Non-pigmented ciliary epithelial cell (primary cell): ENCODE data around the gene PDE4B.

Source experiments
- DNase-seq: peaks from one replicate; pipeline ENCODE4 v3.0.0-alpha.2; 2010; ENCODE audit warnings: low read depth

PDE4B gene

DNA sequence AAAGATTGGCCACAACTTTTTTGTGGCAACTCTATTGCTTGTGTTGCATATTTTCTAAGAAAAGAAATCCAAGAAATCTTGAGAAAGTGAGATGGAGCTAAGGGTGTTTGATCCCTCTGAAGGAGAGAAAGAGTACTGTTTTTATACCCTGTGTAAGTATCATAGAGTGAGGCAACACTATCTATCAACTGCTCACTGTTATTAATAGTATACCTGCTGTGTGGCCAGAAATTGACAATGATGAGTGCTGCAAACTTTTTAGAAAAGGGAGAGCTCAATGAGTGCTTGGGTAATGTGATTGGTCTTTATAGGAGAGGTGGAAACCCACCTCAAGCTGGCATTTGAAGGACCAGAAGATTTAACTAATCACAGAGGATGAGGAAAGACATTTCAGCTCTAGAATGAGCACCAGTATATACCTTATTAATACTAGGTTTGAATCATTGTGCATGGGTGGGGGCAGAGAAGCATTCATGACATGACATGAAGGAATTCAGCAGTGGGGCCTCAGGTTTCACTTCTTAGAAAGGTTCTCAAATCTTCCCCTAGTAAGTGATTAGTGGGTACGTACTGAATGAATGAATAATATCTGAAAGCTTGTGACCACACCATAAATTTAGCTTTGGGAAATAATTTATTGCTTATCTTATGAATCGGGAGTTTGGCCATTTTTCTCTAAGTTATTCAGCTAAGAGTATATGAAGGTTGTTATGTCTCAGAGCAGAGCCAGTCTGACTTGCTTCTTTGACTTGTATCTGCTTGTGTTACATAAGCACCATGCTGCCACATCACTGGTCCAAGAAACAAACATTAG lies 572.1 kb downstream of the PDE4B start:
- DNase-seq, result peak; percentile 45

DNA sequence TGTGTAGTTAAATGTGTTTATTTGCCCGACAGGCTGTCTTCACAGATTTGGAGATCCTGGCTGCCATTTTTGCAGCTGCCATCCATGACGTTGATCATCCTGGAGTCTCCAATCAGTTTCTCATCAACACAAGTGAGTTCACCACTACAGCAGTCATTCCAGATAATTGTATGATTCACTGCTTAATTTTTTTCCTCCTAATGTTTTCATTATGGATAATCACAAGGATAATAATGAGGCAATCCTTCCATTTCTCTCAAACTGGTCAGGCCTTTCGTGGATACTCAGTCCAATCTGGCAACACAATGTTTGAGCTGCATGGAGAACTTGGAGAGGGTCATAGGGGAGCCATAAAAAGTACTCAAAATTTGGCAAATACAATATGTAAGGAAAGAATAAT lies 572.9 kb downstream of the PDE4B start:
- no peak for DNase-seq

DNA sequence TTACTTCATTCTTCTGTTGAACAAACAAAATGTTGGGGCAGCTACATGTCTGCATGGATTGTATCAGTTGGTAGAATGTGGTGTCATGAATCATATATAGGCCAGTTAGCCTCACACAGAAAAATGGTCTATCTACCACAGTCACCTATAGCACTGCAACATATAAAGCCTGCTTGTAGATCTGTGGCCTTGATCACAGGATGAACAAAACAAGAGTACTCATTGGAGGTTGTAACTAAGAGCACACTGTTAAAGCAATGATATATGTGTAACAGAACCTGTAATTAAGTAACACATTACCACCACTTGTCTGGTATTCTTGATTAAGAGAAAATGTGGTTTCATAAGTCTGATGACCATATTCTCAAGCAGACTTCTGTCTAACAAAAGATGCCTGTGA lies 573.9 kb downstream of the PDE4B start:
- no peak for DNase-seq

DNA sequence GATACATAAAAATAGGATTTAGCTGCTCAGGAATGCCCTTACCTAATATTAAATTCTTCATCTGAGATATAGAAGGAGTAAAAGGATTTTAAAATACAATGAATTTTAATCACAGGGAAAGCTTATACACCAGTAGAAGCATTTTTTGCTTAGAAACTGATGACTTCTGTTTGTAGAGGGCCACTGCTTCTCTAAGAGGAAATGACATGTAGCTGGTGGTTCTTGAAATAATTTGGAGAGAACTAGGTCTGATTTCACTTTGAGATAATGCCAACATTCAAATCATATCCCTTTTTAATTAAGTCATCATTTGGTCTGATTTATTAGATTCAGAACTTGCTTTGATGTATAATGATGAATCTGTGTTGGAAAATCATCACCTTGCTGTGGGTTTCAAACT lies 574.7 kb downstream of the PDE4B start:
- DNase-seq, result no peak

DNA sequence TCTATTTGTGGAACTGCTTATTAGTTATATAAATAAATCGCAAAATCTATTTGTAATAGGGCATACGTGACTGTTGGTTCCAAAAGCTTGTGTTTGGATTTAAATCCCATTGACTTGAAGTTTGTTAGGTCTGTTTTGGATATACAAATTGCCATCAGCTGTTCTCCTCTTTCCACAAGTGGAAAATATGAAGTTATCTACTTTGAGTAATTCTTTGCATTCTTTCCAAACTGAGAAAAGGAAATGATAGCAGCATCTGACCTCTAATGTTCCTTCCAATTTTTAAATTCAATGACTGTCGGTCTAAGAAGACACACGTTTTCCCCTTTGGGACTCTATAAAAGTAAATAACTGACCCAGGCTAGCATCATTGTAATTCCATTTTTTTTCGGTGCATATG lies 575.6 kb downstream of the PDE4B start:
- DNase-seq, result no peak

DNA sequence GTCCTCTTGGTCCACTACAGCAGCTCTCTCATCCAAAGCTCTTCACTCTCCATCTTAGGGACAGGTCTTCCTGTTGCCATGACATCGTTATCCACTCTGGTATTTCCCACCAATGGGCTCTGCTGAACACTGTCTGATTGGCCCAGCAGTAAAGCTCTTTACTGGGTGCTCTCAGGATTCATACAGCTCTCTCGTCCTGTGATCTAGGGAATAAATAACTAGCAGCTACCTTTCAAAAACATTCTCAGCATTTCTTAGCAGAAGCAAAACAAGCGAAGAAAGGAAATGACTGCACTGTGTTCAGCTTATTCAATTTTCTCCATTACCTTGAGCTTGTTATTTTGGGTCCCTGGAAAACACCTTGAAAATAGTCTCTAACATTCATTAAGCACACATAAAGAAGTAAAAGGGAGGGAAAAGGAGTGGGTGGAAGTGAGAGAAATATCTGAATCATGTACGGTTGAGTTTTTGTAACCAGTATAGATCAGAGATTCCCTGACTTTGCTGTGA lies 577.8 kb downstream of the PDE4B start:
- DNase-seq, result no peak

DNA sequence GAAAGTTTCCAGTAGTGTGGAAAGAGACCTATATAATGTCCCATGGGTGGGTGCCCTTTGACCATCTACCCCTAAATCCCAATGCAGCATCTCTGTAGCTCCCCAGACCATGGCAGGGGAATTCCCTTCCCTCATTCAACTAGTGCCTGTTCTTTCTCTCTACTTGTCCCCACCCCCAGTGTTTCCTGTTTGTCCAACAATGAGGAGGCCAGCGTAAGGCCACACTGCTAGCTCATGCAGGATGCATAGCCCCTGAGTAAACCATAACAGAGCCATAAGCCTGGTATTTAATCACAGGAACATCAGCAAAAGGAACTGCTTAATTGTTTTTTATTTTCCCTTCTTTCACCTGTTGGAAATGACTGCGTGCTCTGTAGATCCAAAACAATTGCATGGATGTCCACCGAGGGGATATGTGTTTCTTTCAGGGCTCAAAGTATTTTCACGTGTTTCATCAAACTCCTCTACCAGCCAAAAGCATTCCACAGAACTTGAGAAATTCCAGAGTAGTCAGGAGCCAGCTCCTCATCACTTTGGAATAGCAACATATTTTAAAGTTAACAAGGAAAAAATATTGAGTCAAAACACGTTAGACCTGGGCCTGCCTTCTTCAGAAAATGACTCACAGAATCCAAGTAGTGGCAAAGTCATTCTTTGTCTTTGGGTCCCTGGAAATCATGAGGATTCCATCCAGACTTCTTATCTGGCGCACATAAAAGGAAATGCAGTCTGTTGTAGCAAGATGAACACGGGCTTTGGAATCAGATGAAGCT lies 578.7 kb downstream of the PDE4B start:
- DNase-seq, result peak; percentile 61

DNA sequence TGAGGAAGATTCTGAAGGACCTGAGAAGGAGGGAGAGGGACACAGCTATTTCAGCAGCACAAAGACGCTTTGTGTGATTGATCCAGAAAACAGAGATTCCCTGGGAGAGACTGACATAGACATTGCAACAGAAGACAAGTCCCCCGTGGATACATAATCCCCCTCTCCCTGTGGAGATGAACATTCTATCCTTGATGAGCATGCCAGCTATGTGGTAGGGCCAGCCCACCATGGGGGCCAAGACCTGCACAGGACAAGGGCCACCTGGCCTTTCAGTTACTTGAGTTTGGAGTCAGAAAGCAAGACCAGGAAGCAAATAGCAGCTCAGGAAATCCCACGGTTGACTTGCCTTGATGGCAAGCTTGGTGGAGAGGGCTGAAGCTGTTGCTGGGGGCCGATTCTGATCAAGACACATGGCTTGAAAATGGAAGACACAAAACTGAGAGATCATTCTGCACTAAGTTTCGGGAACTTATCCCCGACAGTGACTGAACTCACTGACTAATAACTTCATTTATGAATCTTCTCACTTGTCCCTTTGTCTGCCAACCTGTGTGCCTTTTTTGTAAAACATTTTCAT lies 579.9 kb downstream of the PDE4B start:
- no peak for DNase-seq

DNA sequence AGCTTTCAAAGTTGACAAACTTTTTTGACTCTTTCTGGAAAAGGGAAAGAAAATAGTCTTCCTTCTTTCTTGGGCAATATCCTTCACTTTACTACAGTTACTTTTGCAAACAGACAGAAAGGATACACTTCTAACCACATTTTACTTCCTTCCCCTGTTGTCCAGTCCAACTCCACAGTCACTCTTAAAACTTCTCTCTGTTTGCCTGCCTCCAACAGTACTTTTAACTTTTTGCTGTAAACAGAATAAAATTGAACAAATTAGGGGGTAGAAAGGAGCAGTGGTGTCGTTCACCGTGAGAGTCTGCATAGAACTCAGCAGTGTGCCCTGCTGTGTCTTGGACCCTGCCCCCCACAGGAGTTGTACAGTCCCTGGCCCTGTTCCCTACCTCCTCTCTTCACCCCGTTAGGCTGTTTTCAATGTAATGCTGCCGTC lies 580.5 kb downstream of the PDE4B start:
- no peak for DNase-seq

DNA sequence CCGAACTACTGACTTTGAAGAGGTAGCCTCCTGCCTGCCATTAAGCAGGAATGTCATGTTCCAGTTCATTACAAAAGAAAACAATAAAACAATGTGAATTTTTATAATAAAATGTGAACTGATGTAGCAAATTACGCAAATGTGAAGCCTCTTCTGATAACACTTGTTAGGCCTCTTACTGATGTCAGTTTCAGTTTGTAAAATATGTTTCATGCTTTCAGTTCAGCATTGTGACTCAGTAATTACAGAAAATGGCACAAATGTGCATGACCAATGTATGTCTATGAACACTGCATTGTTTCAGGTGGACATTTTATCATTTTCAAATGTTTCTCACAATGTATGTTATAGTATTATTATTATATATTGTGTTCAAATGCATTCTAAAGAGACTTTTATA lies 581.5 kb downstream of the PDE4B start:
- DNase-seq, result no peak

DNA sequence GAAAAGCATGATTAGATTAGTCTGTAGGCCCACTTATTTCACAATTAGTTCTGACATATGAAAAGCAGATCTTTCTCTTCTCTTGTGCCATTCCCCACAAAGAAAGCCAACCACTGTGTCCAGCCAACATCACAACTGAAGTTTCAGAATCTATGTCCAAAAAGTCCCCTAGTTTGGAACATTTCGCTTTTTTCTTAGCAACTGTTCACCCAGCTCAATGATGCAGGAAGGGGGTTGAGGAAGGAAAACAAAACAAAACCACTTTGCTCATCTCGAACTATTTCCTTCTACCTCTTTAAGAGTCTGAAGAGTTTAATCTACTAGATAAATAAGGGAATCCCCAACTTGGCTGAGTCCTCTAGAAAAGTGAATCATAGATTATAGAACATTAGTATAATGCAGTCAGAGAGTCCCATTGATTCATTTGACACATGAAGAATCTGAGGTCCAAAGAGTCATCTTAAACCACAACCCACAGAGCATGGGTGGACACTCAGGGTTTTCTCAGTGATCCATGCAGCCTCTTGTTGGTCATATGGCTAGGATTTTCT lies 581.9 kb downstream of the PDE4B start:
- DNase-seq, result peak; percentile 82

DNA sequence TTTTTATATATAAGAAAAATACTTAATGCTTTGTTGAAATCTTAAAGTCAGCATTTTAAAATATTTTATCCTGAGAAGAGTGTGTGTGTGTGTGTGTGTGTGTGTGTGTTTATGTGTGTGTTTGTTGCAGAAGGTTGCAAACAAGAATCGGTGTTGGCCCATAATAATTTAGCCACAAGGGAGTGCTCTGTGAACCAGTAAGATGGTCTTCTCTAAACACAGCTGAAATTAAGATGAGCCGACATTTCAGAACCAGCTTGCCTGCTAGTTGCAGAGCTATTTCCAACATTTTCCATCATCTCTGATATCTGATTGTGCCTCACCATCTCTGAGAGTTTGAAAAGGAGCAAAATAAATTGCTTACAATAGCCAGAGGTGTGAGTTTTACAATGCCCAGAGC lies 582.4 kb downstream of the PDE4B start:
- DNase-seq, result no peak

DNA sequence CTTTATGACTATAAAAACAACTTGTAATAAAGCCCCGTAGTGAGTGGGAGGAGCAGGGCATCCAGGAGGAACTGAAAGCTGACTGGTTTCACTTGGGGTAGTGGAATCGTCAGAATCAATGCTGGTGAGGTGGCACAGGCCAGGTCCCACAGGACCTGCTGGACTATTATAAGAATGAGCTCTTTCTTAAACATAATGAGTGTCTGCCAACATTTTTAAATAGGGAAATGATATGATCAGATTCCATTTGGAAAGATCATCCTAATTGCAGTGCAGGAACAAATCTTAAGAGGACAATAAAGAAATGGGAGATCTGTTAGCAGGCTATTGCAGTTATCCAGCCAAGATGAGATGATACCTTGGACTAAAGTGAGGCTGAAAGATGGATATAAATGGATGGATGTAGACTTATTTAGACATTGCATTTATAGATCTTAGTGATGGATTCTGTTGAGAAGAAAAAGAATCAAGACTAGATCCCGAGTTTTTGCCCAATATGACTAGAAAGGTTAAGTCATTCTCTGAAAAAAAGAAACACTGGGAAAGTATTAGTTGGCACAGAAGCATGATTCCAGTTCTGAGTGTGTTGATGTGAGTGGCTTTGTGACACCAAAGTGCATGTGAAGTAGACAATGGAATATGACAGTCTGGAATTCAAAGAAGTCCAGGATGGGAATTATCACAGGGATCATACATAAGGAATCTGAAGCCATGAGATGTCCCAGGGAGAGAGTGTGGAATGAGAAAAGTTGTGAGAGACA lies 587.9 kb downstream of the PDE4B start:
- no peak for DNase-seq

DNA sequence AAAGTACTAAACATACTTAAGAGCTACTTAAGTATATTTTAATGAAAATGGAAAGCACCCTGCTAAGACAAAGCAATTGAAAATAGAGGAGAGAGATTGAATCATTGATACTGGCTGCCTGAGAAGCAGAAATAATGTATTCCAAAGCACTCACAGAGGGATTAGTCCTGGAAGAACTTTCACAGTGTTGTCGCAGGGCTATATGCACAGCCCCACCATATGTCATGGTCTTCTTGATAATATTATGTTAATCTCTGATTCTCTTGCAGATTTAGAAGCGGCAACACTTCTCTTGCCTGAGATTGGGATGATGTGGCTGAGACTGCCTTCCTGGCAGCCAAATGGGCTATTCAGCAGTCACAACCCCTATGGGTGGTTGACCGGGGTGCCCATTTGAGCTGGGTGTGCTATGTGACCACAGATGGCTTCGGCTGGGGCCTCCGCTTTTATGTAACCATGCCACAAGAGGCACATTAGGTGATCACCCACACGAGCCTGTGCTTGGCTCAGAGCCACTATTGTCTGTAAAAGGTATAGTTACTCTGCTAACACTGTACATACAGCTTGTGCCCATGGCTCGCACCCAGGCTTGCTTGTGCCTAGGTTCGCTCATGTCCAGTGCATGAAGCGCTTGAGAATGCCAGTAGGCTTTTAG lies 589.1 kb downstream of the PDE4B start:
- DNase-seq, result no peak

DNA sequence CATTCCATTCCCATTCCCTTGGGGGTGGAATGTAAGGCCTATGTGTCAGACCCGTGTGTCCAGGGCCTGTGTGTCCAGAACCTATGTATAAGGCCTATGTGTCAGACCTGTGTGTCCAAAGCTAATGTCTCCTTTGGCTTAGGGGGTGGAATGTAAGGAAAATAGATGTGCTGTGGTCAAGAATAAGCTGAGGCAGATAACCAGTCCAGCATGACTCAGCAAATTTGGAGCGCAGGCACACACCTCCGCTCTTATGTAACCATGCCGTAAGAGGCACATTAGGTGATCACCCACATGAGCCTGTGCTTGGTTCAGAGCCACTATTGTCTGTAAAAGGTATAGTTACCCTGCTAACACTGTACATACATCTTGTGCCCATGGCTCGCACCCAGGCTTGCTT lies 590.5 kb downstream of the PDE4B start:
- no peak for DNase-seq

DNA sequence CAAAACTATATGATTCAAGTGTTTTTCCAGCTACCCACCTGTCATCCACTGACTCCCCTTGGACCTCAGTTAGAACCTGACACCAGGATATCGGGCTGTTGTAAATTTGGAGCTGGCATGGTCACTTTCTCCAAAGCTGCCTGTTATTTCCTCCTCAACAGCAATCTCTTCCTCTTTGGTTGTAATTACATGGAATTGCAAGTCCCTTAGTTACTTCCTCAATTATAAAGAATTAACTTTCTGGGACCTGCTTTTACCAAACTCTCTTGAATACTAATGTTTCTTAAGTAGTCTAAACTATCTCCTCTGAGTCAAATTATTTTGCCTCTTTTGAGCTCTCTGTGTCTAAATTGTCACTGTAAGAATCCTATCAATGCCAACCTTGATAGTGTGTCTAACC lies 590.9 kb downstream of the PDE4B start:
- no peak for DNase-seq

DNA sequence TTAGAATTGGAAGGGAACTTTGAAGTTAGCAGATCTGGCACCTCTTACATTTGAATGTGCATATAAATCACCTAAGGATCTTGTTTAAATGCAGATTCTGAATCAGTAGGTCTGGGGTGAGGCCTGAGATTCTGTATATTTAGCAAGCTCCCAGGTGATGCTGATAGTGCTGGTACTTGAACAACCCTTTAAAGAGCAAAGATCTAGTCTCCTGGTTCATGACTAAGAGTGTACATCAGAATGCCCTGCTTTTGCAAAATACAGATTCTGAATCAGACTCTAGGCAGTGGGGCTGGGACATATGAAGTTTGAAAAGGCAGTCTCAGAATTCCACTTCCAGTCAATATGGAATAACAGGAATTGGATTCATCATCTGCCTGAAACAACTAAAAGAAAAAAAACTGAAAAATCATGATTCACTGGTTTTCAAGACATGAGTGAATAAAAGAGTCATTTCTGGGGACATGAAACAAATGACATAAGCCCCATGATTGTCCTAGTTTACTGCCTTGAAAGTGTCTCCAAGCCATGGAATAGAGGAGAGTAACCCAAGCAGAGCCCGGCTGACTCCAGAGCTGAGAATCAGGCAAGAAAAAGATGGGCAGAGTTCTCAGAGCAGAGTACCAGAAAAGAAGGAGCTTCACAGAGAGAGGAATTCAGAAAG lies 591.7 kb downstream of the PDE4B start:
- DNase-seq, result no peak

DNA sequence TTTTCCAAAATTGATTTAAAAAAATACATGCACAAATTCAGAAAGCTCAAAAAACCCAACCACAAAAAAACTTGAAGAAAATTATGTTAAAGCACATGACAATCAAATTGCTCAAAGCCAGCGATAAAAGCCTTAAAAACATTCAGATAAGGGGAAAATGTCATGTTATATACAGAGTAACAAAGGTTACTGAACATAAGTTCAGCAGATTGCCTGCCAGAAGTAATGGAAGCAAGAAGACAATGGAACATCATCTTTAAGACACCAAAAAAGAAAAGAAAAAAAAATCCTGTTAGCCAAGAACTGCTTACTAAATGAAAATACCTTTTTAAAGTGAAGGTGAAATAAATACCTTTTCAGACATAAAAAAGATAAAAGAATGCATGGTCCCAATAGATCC lies 594.0 kb downstream of the PDE4B start:
- DNase-seq, result no peak

DNA sequence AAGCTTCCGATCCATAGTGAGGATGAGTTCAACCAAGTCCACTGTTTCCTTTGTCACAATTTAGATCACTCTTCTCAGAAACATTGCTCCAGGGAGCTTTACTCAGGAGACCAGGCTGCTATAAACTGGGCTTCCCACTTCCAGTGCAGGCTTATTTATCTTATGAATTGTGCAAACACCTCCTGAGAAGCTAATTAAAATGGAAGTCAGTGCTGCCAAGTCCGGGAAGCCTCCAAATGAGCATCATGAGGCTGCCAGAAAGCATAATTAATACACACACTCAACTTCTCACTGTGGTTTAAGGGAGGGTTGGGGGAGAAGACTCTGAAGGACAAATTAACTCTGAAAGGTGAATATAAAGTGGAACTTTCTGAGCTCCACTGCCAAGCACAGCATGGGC lies 596.2 kb downstream of the PDE4B start:
- DNase-seq, result no peak

DNA sequence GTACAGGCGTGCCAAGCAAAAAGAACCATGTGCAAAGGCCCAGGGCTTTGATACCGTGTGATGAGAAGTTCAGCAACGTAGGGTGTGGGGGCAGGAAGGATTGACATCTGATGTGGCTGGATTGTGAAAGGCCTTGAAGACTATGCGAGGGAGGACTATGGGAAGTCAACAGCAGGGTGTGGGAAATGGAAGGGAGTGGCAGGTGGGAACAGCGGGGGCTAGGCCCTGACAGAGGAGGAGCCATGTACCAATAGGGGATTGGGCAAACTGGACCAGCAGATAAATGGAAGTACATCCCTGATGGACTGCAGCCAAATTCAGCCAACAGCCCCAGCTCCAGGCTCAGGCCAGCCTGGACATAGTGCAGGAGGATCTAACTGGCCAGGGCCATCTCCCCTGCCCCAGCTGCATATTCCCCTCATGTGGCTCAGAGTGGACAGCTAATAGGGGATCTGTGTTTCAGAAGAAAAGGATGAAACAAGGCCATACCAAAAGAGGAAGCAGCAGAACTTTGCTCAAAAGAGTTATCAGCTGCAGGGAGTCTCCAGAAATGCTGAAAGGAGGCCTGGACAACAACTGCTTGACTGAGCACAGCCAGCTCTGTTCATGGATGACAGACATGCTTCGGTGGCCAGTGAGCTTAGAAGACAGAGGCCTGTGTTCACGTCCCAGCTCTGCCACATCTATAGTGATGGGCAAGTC lies 601.0 kb downstream of the PDE4B start:
- no peak for DNase-seq
